OCI-LY3 (cell line): ENCODE measurements around the gene TNS4.

Experiments
- H2AFZ ChIP-seq: fragments of 200-600, 300-600 bp; shearing (Covaris generic); 2 replicates; pipeline ENCODE4 v1.6.0; 2014; ENCODE audit warnings: antibody characterized with exemption, low read depth, low read length
- H3K27ac ChIP-seq: fragments of 200-600, 300-600 bp; sonication (generic); 2 replicates; pipeline ENCODE4 v1.5.1; 2014; ENCODE audit warnings: mild to moderate bottlenecking, low read length, moderate library complexity, mixed read lengths
- H3K27me3 ChIP-seq: fragments of 200-600, 300-600 bp; sonication (generic); 2 replicates; pipeline ENCODE4 v1.6.1; 2014; ENCODE audit warnings: low read depth, low read length, mixed read lengths
- H3K36me3 ChIP-seq: fragments of 200-600, 300-600 bp; sonication (generic); replicated peaks from 2 replicates; pipeline ENCODE3; 2014; ENCODE audit warnings: low read depth, low read length, mixed read lengths
- H3K4me1 ChIP-seq: fragments of 300-600, 200-600 bp; sonication (generic); 2 replicates; pipeline ENCODE4 v1.6.1; 2014; ENCODE audit warnings: low read length, mixed read lengths
- H3K4me2 ChIP-seq: fragments of 200-600, 300-600 bp; sonication (generic); 2 replicates; pipeline ENCODE4 v1.6.1; 2014; ENCODE audit warnings: low read length, mixed read lengths
- H3K4me3 ChIP-seq: fragments of 300-600, 200-600 bp; sonication (generic); 2 replicates; pipeline ENCODE4 v1.5.1; 2014; ENCODE audit warnings: antibody characterized with exemption, mild to moderate bottlenecking, low read length, moderate library complexity
- H3K79me2 ChIP-seq: fragments of 300-600, 200-600 bp; shearing (Covaris generic); 2 replicates; pipeline ENCODE4 v1.6.1; 2014; ENCODE audit warnings: mild to moderate bottlenecking, low read length, mixed read lengths
- H3K9ac ChIP-seq: fragments of 300-600, 200-600 bp; shearing (Covaris generic); 2 replicates; pipeline ENCODE4 v1.6.0; 2014; ENCODE audit warnings: mild to moderate bottlenecking, low read length, moderate library complexity
- H3K9me3 ChIP-seq: fragments of 200-600, 300-600 bp; shearing (Covaris generic); 2 replicates; pipeline ENCODE4 v1.6.1; 2014; ENCODE audit warnings: low read length, mixed read lengths; ENCODE audit not compliant: insufficient read depth
- H4K20me1 ChIP-seq: fragments of 200-600, 300-600 bp; sonication (generic); 2 replicates; pipeline ENCODE4 v1.6.1; 2016; ENCODE audit warnings: low read length, mixed read lengths; ENCODE audit not compliant: insufficient read depth
- CTCF ChIP-seq: fragments of 200-600, 300-600 bp; sonication (generic); IDR thresholded peaks from 2 replicates; pipeline ENCODE4 v1.5.1; 2014; ENCODE audit warnings: antibody characterized with exemption, low read length, low read depth
- EZH2phosphoT487 ChIP-seq: fragments of 200-600 bp; shearing (Covaris generic); IDR thresholded peaks from 2 replicates; pipeline ENCODE4 v1.6.1; 2018; ENCODE audit warnings: antibody characterized with exemption, mixed run types, low read depth

Gene TNS4

GRCh38 chr17:40470932-40471828 is 30.2 kb downstream of the TNS4 start:
- H3K79me2 ChIP-seq, result no peaks in the 10 kb centered on the region
- H4K20me1 ChIP-seq, result no peaks in the 10 kb centered on the region
- H3K4me3 ChIP-seq, result no peak overlapping the region
- H3K4me2 ChIP-seq, result no peak overlapping the region
- no peaks in the 10 kb centered on the region for H3K9me3 ChIP-seq
- no peaks in the 10 kb centered on the region for H3K36me3 ChIP-seq
- H3K9ac ChIP-seq, result no peak overlapping the region
- H3K4me1 ChIP-seq, result no peaks in the 10 kb centered on the region
- H3K27ac ChIP-seq, result no peak overlapping the region
- no peak overlapping the region for H2AFZ ChIP-seq
- peaks cover 8% of the 10 kb centered on the region; the same call in 1 of the 2 replicates for H3K27me3 ChIP-seq
- TF ChIP-seq CTCF (no peak), EZH2phosphoT487 (no peak)

DNA sequence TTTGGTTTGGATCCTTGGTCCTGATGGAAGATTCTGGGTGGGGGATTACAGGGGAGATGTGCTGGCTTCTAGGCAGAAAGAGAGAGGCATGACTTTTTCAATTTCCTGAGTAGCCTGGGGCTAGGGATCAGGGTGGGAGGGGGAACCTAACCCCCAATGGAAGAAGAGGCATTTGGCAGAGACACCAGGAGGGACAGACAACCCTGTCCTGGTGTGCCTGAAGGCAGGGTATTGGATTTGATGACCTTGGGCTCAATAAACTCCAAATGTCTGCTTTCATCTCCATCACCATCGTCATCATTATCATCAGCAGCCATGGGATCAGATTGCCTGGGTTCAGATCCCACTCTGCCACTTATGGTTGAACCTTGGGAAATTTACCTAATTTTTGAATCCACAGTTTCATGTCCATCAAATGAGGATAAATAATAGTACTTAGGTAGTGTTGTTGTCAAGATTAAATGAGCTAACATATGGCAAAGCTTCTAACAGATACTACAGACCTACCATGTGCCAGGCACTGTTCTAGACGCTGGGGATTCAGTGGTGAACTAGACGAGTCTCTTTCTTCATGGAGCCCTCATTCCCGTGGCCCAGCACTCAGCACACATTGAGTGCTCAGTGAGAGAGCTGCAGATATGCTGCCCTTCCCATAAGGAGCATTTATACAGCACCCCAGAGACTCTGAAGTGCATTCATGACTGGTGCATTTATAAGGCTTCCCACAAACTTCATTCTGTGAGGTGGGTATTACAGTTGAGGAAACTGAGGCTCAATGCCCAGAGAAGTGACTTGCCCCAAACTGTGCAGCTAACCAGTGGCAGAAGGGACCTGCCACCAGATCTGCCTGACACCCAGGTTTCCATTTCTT is 31.4 kb downstream of the TNS4 start:
- no peak overlapping the region for H3K4me2 ChIP-seq
- H3K9ac ChIP-seq, result no peak overlapping the region
- H2AFZ ChIP-seq, result no peak overlapping the region
- TF ChIP-seq CTCF (no peak), EZH2phosphoT487 (no peak)
- no peaks in the 10 kb centered on the region for H4K20me1 ChIP-seq
- H3K4me3 ChIP-seq, result no peak overlapping the region
- H3K27me3 ChIP-seq, result peaks cover 8% of the 10 kb centered on the region; the same call in 1 of the 2 replicates
- no peaks in the 10 kb centered on the region for H3K9me3 ChIP-seq
- H3K36me3 ChIP-seq, result no peaks in the 10 kb centered on the region
- H3K79me2 ChIP-seq, result no peaks in the 10 kb centered on the region
- H3K4me1 ChIP-seq, result no peaks in the 10 kb centered on the region
- H3K27ac ChIP-seq, result no peak overlapping the region

DNA sequence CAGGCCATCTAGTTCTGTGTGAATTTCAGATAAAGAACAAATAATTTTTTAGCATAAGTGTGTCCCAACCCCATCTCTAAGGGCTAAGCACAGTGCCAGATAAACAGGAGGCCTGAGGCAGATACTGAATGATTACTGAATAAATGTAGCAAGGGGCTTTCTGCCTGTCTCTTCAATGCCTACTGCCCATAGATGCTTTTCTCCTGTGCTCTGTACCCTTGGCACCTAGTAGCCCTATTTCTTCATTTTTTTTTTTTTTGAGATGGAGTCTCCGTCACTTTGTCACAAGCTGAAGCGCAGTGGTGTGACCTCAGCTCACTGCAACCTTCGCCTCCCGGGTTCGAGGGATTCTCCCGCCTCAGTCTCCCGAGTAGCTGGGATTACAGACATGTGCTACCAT is 32.9 kb downstream of the TNS4 start:
- no peak overlapping the region for H3K27ac ChIP-seq
- H3K27me3 ChIP-seq, result peaks cover 8% of the 10 kb centered on the region; the same call in 1 of the 2 replicates
- no peak overlapping the region for H3K4me3 ChIP-seq

More for the DNA sequence above, 32.9 kb downstream of the TNS4 start:
- Histone ChIP-seq H3K36me3 (no peaks in the 10 kb centered on the region), H3K79me2 (no peaks in the 10 kb centered on the region), H3K9ac (no peak overlapping the region), H3K4me2 (no peak overlapping the region), H3K4me1 (no peaks in the 10 kb centered on the region), H2AFZ (no peak overlapping the region), H4K20me1 (no peaks in the 10 kb centered on the region), H3K9me3 (no peaks in the 10 kb centered on the region)
- TF ChIP-seq EZH2phosphoT487 (no peak), CTCF (no peak)
